Measurements from ENCODE around the gene CDS2.

GRCh38 chr20:5212907-5213487 is 86.2 kb downstream of the CDS2 start:
- TF ChIP-seq GTF2I (CRISPR knock-in tag; conservative IDR thresholded peaks at IDR 0.05) (no peak), E2F4 (CRISPR knock-in tag; IDR thresholded peaks at IDR 0.05; ENCODE audit: borderline replicate concordance, low read depth) (no peak), CTCF (IDR thresholded peaks at IDR 0.05) (no peak), ELF4 (CRISPR knock-in tag; IDR thresholded peaks at IDR 0.05; ENCODE audit: low read depth) (no peak), RELA (CRISPR knock-in tag; IDR thresholded peaks at IDR 0.05; ENCODE audit: borderline replicate concordance) (no peak)
- TF ChIP-seq, protein P1, sequence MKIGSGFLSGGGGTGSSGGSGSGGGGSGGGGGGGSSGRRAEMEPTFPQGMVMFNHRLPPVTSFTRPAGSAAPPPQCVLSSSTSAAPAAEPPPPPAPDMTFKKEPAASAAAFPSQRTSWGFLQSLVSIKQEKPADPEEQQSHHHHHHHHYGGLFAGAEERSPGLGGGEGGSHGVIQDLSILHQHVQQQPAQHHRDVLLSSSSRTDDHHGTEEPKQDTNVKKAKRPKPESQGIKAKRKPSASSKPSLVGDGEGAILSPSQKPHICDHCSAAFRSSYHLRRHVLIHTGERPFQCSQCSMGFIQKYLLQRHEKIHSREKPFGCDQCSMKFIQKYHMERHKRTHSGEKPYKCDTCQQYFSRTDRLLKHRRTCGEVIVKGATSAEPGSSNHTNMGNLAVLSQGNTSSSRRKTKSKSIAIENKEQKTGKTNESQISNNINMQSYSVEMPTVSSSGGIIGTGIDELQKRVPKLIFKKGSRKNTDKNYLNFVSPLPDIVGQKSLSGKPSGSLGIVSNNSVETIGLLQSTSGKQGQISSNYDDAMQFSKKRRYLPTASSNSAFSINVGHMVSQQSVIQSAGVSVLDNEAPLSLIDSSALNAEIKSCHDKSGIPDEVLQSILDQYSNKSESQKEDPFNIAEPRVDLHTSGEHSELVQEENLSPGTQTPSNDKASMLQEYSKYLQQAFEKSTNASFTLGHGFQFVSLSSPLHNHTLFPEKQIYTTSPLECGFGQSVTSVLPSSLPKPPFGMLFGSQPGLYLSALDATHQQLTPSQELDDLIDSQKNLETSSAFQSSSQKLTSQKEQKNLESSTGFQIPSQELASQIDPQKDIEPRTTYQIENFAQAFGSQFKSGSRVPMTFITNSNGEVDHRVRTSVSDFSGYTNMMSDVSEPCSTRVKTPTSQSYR (CRISPR knock-in tag; IDR thresholded peaks at IDR 0.05), result no peak
